ENCODE measurements around the gene DIP2C.
"Not testable (repeated sequence)": the region's sequence is repeated elsewhere in the genome, so short reads cannot be mapped to it uniquely, and the experiment has no call there.

Gene DIP2C, protein sequence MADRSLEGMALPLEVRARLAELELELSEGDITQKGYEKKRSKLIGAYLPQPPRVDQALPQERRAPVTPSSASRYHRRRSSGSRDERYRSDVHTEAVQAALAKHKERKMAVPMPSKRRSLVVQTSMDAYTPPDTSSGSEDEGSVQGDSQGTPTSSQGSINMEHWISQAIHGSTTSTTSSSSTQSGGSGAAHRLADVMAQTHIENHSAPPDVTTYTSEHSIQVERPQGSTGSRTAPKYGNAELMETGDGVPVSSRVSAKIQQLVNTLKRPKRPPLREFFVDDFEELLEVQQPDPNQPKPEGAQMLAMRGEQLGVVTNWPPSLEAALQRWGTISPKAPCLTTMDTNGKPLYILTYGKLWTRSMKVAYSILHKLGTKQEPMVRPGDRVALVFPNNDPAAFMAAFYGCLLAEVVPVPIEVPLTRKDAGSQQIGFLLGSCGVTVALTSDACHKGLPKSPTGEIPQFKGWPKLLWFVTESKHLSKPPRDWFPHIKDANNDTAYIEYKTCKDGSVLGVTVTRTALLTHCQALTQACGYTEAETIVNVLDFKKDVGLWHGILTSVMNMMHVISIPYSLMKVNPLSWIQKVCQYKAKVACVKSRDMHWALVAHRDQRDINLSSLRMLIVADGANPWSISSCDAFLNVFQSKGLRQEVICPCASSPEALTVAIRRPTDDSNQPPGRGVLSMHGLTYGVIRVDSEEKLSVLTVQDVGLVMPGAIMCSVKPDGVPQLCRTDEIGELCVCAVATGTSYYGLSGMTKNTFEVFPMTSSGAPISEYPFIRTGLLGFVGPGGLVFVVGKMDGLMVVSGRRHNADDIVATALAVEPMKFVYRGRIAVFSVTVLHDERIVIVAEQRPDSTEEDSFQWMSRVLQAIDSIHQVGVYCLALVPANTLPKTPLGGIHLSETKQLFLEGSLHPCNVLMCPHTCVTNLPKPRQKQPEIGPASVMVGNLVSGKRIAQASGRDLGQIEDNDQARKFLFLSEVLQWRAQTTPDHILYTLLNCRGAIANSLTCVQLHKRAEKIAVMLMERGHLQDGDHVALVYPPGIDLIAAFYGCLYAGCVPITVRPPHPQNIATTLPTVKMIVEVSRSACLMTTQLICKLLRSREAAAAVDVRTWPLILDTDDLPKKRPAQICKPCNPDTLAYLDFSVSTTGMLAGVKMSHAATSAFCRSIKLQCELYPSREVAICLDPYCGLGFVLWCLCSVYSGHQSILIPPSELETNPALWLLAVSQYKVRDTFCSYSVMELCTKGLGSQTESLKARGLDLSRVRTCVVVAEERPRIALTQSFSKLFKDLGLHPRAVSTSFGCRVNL (N-terminal part only)

GRCh38 chr10:689452-690371, at the start of gene DIP2C:
Gene DIP2C, minus strand, starts transcription at chr10:689668. Its CDS starts 90 bp downstream, at chr10:689578.
- peak; percentile 66 for DNase-seq

- DNase-seq, result no peak
Observed at GRCh38 chr10:734481-734880, 45.0 kb upstream of the DIP2C start.

GRCh38 chr10:733086-733485, 43.6 kb upstream of the DIP2C start:
- DNase-seq, result no peak

GRCh38 chr10:729213-729612, 39.7 kb upstream of the DIP2C start:
- no peak for DNase-seq

DNA sequence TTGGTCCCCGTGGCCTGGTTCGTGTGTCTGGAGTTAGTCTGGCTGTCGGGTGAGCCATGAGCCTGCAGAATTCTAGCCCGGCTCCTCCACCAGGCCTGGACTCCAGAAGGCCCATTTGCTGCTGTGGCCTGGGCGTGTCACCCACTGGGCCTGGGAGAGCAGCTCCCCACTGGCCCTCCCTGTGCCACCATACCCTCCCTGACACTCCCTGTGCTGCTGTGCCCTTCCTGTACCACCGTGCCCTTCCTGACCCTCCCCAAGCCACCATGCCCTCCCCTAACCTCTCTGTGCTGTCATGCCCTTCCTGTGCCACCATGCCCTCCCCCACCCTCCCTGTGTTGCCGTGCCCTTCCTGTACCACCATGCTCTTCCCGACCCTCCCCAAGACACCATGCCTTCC, 39.1 kb upstream of the DIP2C start:
- no peak for DNase-seq

- no peak for DNase-seq
Observed at GRCh38 chr10:727162-727790, 37.8 kb upstream of the DIP2C start.

- DNase-seq, result no peak
Observed at GRCh38 chr10:725786-726185, 36.3 kb upstream of the DIP2C start.

GRCh38 chr10:725302-725701, 35.8 kb upstream of the DIP2C start:
- no peak for DNase-seq

DNA sequence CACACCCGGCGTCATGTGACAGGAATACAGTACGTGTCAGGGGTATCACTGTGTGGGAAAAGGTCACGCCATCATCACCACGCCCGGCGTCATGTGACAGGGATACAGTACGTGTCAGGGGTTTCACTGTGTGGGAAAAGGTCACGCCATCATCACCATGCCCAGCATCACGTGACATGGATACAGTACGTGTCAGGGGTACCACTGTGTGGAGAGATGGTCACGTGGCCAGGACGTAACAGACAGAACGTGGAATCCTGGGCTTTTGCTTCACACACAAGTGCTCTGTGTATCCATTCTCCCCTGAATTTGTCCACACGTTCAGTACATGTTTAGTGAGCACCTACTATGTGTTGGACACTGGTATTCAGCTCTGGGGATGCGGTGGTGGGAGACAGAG, 34.5 kb upstream of the DIP2C start:
- DNase-seq, result no peak

DNA sequence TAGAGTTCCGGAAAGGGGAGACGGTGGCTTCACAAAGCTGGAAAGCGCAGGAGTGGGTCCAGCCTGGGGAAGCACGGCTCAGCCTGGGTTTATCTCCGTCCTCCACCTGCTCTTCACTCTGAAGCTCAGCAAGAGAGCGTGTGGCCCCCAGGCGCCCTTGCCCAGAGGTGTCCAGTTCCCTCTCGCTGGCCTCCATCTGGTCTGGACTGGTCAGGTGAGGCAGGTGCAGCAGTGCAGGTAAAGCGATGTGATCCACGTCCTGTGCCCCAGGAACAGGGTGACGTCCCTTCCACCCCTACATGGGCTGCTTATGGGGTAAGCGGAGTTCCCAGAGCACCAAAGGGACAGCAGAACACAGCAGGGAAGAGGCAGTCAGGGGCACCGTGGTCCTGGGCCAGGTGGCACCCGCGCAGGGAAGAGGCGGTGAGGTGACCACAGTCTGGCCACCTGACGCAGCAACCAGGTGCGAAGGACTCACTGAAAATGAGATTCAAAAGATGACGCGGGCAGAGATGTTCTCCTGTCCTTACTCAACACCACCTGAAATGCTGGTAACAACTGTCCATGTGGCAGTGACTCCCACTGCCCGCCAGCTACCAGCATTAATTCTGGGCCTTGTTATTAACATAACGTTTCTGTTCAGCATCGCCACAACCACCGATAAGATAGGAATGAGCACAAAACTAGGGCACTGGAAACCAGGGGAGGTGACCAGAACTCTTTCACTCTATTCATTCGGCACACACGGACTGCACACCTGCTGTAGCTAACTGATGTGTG, 33.0 kb upstream of the DIP2C start:
- no peak for DNase-seq

GRCh38 chr10:718143-718700, 28.8 kb upstream of the DIP2C start:
- no peak for DNase-seq

- DNase-seq, result no peak
Observed at GRCh38 chr10:717458-717857, 28.0 kb upstream of the DIP2C start.

GRCh38 chr10:716821-717220, 27.4 kb upstream of the DIP2C start:
- no peak for DNase-seq

DNA sequence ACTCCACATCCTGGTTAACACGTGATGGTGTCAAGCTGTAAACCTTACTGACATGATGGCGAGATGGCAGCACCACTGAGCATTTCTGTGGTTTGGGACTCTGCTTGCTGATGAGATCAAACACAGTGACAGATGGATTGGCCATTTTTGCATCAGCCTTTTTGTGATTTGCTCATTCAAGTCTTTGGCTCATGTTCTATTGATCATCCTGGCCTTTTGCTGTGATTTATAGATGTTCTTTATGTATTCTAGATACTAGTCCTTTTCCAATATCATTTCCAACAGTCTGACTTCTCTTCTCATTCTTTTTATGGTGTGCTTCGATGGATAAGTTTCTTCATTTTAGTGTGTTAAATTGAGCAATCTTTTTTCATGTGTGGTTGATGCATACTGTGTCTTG, 24.7 kb upstream of the DIP2C start:
- DNase-seq, result no peak

DNA sequence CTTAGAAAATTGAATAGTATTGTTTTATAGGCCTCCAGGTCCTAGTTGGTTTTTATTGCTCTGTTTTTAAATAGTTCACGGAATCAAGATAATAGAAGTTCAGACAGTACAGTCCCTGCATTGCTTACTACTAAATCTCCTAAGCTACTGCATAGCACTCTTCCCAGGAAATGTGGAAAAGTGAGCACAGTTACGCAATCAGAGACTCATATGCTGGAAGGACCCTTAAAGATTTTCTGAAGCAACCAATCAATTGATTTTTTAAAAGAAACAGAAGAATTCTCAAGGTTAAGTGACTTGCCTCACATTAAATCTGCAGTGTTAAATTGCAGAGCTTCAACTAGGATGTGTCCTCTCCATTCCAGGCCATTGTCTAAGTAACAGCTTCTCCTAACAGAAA, 23.1 kb upstream of the DIP2C start:
- DNase-seq, result no peak

DNA sequence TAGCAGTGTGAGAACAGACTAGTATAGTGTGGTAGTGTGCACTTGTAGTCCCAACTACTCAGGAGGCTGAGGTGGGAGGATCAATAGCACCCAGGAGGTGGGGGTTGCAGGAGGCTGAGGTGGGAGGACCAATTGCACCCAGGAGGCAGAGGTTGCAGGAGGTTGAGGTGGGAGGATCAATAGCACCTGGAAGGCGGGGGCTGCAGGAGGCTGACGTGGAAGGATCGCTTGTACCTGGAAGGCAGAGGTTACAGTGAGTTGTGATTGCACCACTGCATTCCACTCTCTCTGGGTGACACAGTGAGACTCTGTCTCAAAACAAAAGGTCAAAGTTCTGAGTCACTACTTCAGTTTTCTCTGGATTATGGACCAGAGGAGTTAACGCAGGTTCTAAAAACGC, 22.6 kb upstream of the DIP2C start:
- DNase-seq, result no peak

DNA sequence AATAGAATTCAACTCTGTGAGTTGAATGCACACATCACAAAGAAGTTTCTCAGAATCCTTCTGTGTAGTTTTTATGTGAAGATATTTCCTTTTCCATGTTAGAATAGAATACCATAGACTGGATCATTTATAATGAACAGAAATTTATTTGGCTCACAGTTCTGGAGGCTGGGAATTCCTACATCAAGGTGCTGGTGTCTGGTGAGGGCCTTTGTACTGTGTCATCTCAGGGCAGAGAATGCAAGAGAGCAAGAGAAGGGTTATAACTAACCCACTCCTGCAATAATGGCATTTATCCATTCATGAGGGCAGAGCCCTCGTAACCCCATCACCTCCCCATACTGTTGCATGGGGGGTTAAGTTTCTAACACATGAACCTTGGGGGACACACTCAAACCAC, 18.4 kb upstream of the DIP2C start:
- DNase-seq, result no peak

- no peak for DNase-seq
Observed at GRCh38 chr10:707456-707855, 18.0 kb upstream of the DIP2C start.

GRCh38 chr10:703118-703517, 13.7 kb upstream of the DIP2C start:
- DNase-seq, result no peak

GRCh38 chr10:700183-700582, 10.7 kb upstream of the DIP2C start:
- not testable (repeated sequence) for DNase-seq

All from NCI-H1436 (cell line).